LNCAP (cell line): ENCODE results near the gene HOXA4.

Source experiments
- TF ChIP-seq, protein P1 (sequence below): fragments of 450-650 bp; IDR thresholded peaks from 2 replicates; pipeline ENCODE4 v1.5.1; 2017; ENCODE audit warnings: mild to moderate bottlenecking

HOXA4 gene

DNA sequence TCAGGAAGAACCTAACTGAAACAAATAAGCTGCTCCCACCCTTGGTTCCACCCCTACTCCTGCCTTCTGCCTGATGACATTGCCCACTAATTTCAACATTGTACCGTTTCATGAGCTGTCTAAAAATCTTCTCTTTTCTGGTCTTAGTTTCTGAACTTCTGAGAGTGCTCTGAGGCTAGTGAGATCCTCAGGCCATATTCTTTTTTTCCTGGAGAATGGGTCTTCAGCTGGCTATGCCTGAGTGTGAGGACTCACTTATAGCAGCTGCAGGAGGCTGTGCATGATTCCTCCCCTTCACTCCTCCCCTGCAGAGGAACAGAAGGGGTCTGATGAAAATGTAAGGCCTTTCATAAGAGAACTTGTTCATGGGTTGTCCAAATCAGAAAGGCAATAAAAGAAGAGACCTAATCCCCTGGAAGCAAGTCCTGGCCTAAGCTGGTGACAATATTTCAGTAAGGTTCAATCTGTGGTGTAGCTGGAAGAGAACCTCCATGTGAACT lies 11.1 kb downstream of the HOXA4 start:
- TF ChIP-seq, protein P1, sequence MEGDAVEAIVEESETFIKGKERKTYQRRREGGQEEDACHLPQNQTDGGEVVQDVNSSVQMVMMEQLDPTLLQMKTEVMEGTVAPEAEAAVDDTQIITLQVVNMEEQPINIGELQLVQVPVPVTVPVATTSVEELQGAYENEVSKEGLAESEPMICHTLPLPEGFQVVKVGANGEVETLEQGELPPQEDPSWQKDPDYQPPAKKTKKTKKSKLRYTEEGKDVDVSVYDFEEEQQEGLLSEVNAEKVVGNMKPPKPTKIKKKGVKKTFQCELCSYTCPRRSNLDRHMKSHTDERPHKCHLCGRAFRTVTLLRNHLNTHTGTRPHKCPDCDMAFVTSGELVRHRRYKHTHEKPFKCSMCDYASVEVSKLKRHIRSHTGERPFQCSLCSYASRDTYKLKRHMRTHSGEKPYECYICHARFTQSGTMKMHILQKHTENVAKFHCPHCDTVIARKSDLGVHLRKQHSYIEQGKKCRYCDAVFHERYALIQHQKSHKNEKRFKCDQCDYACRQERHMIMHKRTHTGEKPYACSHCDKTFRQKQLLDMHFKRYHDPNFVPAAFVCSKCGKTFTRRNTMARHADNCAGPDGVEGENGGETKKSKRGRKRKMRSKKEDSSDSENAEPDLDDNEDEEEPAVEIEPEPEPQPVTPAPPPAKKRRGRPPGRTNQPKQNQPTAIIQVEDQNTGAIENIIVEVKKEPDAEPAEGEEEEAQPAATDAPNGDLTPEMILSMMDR = no peak

DNA sequence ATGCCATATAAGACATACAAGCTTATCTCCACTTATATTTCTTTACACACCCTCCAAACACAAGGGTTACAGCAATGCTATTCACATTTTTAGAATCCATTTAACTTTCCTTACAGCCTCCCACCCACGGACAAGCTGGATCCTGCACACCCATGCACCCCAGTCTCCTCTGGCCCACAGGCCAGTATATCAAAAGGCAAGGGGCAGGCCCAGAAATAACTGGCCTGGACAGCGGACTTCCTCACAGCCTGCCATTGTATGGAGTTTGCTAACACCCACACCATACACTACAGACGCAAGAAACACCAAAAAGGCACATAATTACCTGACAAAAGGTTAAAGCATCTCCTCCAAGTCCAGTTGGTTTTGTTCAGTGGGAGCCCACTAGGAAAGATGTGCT lies 12.0 kb downstream of the HOXA4 start:
- TF ChIP-seq, protein P1 = no peak

DNA sequence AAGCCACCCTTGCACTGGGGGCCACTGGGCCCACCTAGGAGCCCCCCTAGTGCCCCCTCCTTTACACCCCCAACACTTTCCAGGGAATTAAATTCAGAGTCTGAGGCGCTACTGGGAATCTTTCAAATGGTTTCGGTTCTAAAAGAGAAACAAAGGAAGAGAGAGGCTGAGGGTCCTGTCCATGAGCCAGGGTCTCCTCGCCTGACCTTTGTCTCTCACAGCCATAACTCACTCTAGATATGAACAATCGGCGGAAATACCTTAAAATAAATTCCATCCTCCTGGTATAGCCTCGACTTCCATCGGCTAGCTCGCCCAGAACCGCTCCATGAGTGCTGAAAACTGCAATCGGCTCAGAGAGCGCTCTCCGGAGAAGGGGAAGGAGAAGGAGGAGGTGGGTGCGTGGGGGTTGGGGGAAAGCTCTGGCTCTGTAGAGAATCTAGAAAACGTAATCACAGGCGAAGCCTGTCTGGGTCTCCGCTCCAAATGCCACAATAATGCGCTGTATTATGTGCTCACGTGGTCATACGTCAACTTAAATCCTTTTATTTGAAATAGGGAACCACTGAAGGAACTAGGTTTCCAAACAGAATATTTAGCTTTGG lies 12.6 kb downstream of the HOXA4 start:
- TF ChIP-seq, protein P1 = no peak

DNA sequence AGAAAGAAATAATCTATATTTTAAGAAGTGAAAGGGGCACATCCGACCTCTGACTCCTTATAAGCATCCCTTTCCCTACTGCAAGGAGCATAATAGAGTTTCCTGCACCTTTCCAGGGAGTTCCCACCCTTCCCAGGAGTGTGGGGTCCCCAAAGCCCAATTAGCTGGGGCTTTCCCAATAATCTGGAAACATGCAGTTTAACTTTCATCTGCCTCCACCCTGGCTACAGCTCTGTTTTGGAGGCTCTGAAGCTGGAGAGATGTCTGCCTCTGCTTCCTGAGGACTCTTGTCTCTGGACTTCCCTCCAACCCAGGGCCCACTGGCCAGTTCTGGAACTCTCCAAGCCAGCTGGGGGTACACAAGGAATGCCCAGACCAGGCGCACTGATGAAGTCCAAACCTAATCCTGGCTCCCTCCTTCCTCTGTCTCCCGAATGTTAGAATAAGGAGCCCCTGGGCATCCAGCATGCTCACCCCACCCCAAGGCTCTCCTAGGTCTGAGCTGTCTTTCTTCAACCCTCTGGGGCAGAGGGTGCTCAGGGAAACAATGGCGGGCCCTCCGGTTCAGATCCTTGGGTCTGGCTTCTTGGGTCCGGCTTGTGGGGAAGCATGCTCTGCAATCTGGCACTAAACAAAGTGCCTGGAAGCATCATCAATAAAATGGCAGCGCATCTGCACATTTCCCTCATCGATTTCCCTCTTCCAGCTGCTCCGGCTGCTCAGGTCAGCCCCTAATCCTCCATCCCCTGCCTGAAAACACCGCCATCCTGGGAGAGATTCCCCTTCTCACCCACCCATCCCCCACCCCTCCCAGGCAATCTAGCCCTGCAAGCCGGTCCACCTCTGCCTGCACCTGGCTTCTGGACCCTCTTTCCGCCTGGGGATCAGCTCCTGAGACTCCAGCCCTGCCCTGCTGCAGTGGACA lies 13.3 kb downstream of the HOXA4 start:
- TF ChIP-seq, protein P1 = no peak

DNA sequence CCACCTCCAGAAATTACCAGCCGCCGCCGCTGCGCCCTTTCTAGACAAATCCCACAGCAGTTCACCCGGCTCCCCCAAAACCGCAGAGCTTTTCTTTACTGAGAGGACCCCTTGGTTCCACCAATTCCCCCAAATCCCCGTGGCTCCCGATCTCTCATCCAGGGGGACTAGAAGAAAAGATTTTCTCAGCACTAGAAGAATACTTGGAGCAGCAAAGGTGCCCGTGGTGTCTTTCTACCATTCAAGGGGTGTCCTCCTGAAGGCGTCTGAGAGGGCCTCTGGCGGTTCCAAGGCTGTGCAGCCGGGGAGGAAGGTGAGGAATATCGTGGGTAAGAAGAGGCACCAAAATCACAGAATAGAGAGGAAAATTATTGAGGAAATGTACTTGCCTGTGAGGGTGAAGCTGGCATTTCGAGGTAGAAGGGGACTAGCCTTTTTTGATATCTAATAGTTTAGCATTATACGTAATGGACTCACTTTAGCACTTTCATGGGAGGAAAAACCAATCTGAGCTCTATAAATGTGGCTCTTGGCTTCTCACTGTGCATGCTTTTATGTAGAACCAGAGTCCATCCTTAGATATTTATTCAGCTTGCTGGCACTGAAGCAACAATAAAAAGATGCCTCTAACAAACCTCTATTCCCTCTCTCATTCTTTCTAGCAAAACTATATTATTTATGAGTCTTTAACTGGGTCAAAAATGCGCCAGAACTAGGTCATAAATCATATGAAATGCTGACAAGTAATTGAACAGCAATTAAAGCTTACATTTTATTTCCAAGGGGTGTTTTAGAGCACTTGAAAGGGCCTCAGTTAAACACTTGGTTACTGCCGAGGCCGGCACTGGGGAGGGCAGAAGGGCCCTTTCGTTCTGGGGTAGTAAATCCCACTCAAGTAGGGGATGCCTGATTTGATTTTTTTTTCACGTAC lies 14.3 kb downstream of the HOXA4 start:
- TF ChIP-seq, protein P1 = no peak

DNA sequence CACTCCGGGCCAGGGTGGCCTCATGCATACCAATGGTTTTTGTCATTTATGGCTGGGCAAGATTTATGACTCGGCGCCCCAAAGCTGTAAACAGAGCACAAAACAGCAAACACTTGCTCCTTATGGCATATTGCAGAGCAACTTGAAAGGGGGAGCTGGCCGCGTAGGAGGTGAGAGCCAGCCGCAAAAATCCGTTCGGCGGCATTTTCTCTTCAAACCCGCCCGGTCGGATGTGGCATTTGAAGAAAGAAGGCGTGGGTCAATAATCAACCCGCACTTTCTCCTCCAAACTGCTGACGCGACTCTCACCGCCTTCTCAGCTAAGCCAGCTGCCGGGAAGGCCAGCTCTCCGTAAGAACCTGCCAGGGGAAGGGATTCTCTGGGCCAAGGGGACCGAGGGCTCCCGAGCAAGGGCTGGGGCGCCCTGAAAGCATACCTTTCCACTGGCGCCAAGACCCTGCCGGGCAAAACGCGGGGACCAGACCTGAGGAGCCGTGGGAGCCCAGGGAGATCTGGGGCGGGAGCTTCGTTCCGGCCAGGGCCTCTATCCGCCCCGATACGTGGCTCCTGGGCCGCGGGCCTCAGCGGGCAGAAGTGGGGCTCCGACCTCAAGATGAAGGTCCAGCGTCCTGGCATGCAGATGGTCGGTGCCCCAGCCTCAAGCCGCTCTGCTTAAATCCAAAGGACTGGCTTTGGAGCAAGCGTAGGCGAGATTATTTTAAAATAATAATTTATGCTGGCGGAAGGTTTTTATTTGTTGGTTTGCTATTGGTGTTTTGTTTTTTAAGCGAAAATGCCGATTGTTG lies 15.1 kb downstream of the HOXA4 start:
- TF ChIP-seq, protein P1 = no peak

DNA sequence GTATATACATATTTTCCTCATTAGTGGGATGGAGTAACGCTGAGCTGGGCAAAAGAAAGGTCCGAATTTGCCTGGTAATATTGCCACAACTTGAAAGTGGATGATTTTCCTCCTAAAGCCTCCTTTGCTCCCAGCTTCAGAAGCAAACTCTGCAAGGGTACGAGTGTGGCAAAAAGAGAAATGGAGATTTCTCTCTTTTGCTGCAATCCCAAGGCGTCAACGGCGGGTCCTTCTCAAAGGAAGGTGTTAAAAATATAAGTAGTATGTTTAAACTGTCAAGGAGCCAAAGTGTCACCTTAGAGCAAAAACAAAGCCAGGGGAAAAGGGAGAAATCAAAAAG lies 15.7 kb downstream of the HOXA4 start:
- TF ChIP-seq, protein P1 = no peak
